Measurements from ENCODE around the gene SSTR4.
"Not testable (repeated sequence)": the region's sequence is repeated elsewhere in the genome, so short reads cannot be mapped to it uniquely, and the experiment has no call there.

The SSTR4 gene

DNA sequence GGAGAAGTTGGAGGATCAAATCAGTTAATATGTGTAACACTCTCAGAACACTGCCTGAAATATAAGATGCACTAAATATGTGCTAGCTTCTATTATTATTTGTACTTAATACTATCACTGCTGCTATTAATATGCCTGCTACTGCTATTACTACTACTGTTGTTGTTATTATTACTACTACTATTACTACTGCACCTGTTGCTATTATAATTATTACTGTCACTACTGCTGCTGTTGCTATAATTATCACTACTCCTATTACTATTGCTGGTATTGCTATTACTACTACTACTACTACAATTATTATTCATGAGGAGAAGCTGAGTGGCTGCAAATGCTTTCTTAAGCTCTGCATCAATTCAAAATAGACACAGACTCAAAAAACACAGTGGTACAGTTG, 16.7 kb upstream of the SSTR4 start:
- DNase-seq (ENCODE audit: low read depth): no peak

DNA sequence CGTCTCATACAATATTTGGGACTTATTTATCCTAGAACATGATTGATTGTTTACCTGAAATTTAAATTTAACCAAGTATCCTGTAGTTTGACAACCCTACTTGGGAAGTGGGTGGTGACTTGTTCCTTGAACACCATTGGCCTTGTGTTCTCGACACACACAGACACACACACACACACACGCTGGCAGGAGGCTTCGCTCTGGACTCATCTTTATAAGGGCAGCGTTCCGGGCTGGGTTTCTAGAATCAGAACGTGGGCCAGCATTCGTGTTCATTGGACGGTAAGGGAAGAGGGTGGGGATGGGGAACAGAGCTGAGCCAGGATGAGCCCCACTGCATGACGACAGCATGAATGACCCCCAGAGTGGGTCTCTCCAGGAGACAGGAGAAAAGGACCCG, 16.2 kb upstream of the SSTR4 start:
- no peak for DNase-seq (ENCODE audit: low read depth)

DNA sequence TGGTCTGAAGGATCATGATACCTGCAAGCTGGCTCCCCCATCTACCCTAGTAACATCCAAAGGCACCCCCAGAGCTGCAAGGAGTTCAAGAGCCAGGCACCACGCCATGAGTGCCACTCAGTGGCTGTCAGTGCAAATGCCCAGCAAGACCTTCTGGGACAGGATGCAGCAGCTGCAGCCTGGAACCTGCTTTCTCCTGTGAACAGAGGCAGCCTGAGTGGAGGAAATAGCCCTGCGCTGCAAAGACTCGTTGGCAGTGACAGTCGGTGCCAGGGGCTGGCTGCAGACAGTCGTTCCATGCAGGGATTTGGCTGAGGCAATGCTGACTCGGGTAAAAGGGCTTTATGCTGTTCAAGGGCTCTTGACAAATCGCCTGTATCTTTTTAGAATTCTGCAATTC, 15.7 kb upstream of the SSTR4 start:
- no peak for DNase-seq (ENCODE audit: low read depth)

DNA sequence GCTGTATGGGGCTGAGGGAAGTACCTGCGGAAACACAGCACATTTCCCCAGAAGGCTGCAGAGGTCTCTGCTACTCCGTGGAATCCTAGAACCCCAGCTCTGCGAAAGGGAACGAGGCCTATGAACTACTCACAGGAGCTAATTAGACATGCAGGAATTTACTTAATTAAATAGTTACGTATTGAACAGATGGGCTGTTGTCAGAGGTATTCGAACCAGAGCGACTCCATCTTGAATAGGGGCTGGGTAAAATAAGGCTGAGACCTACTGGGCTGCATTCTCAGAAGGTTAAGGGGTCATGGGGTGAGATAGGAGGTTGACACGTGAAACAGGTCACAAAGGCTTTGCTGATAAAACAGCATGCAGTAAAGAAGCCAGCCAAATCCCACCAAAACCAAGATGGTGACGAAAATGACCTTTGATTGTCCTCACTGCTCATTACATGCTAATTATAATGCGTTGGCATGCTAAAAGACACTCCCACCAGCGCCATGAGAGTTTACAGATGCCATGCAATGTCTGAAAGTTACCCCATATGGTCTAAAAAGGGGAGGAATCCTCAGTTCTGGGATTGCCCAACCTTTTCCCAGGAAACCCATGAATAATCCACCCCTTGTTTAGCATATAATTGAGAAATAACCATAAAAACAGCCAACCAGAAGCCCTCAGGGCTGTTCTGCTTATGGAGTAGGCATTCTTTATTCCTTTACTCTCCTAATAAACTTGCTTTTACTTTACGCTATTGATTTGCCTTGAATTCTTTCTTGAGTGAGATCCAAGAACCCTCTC, 14.7 kb upstream of the SSTR4 start:
- DNase-seq (ENCODE audit: low read depth): no peak

DNA sequence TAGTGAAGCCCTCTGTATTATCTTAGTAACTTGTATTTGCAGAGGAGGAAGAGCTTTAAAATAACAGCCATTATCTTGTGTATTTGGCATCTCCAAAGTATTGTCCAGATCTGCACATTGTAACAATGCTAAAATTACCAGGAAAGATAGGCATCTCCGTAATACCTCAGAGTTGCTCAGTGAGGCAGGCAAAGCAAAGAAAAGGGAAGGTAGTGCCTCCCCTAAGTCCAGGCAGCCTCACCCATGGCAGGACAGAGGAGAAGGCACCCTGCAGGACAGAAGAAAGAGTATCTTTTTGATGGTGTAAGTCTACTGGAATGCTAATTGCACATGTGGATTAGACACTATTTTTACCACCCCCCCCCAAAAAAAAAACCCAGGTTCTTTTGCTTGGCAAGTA, 13.6 kb upstream of the SSTR4 start:
- no peak for DNase-seq (ENCODE audit: low read depth)

DNA sequence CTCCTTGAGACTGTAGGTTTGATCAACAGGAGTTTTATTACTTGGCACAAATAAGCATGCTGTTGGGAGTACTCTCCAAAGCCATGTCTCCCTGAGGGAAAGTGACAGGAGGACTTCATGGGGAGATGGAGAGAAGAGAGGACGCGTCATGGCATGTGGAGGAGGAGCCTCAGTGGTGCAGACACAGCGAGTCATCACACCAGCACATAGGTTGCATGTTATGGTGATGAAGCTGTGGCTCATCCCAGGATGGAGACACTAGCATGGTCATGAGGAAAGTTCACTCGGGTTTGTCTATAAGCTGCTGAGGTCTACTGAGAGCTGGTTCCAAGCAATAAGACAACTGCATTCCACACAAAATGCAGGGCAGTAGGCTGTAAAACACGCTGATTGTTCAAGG, 13.2 kb upstream of the SSTR4 start:
- no peak for DNase-seq (ENCODE audit: low read depth)

DNA sequence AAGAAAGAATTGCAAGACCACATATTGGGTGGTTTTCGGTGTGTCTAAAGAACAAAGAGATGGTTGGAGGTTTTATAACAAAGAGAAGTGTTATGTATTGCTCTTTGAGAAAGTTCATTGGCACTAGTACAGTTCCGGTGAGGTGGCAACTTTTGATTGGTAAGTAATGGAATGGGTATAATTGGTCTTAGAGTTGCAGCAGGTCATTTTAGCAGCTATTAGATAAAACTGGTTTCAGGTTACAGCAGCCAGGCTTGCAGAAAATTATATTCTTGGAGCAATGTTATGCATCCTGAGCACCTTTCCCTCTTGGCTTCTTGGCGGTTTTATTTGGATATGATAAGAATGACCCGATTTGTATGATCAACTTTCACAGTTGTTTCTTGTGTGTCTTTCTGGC, 12.3 kb upstream of the SSTR4 start:
- DNase-seq (ENCODE audit: low read depth): no peak

DNA sequence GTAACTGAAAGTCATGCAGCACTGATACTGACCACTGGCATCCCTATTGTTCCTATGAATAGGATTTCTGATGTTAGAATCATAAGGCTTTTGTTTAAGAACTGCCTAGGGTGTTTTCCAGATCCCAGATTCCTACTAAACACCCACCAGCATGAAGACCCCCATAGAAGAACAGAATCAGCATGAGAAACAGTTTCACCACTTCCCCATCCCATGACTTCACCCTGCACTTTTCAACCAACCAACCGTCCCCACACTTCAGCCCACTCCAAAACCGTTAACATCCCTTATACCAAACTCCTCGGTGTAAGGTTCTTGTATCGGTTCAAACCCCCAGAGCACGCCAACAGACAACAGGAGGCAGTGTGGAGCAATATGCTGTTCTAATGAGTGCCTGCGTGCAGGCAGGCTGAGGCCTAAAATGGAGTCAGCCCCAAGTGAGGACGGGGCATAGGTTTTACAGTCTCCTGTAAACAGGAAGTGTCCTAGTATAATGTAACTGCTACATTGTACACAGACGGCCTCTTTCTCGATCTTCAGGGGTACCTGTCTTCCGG, 11.4 kb upstream of the SSTR4 start:
- DNase-seq (ENCODE audit: low read depth): no peak

DNA sequence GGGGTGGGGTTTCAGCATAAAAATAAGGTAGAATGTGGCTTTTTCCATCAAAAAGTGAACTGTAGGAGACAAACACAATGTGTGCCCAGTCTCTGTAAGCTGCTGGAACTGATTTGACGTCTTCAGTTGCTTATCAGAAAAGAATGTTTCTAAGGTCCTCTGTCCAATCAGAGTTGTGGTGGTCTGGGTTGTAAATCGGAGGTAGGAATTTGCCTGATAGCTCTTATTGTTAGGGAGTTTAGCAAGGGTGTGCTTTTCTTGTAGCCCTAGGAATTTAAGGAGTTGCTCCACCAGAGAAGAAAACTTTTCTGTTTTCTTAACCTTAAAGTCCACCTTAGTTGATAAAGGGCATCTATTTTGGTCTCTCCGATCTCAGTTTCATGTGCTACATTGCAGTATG, 10.4 kb upstream of the SSTR4 start:
- no peak for DNase-seq (ENCODE audit: low read depth)

DNA sequence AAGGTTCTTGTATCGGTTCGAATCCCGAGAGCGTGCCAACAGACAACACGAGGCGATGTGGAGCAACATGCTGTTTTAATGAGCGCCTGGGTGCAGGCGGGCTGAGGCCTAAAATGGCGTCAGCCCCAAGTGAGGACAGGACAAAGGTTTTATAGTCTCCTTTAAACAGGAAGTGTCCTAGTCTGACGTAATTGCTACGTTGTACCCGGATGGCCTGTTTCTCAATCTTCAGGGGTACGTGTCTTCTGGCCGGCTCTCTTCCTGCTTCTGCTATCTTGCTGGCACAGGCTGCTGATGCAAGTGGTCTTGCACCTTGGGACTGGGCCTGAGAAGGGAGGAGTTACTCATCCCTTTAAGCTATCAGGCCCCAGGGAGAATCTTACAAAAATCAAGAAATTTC, 9.6 kb upstream of the SSTR4 start:
- not testable (repeated sequence) for DNase-seq (ENCODE audit: low read depth)

DNA sequence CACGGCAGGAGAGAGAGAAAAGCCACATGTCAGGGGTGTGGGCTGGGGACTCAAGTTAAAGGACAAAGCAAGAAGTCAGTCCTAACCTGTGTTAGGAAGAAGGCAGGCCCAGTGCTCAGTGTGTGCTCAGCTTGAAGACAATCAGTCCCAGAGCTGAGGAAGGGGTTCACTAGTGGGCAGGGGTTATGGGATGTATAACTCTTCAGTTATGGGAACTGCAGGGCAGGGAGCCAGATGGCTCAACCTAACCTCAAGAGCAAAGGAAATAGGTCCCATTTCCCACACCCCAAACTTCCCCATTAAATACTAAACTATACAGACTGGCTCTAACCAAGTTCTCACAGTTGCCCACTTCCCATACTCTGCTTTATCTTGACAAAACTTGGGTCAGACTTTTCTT, 7.4 kb upstream of the SSTR4 start:
- no peak for DNase-seq (ENCODE audit: low read depth)

DNA sequence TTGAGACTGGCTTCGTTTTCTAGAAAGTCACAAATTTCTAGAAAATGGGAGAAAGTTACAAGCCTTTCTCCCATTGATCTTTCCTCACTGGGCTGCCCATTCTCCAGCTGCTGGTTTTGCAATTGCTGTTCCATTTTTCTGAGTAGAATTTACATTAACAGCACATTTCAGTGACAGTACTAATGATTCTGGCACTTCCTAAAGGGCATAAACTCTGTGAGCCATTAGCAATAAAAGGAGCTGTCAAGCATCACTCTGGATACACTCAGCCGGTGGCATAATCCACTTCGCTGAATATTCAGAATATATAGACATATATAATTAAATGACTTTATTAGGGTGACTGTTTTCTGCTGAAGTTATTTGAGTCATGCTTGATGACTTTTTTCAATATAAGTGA, 6.7 kb upstream of the SSTR4 start:
- DNase-seq (ENCODE audit: low read depth): no peak

DNA sequence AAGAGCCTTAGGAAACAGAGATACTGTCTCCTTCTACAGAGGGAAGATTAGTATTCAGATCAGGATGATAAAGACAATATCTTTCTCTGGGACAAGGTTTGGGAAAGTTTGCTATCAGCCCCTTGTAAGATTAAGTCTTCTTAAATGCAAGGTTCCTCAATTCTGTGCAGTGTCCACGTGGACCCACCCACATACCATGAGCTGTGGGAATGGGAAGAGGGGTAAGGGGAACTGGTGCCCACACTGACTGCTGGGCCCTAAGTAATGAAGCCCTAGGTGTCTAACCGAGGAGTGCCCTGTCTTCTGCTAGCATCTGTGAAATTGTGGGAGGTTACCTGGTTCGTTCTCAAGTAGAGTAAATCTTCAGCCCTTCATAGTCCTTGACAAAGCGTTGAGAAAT, 5.8 kb upstream of the SSTR4 start:
- DNase-seq (ENCODE audit: low read depth): no peak

DNA sequence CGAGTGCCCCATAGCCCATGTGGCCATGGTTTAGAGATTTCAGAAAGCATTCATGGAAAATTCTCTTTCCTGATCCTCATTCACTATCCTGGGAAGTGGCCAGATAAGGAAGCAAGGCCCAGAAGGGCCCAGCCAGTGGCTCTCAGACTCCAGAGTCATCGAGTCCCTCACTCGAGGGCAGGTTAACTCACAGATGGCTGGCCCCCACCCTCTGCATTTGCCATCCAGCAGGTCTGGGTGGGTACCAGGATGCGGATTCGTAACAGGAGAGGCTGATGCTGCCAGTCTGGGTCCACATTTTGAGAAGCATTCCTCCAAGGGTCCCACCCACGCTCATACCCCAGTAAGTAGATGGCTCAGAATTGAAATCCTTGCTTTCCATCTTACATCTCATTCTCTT, 3.8 kb upstream of the SSTR4 start:
- no peak for DNase-seq (ENCODE audit: low read depth)

DNA sequence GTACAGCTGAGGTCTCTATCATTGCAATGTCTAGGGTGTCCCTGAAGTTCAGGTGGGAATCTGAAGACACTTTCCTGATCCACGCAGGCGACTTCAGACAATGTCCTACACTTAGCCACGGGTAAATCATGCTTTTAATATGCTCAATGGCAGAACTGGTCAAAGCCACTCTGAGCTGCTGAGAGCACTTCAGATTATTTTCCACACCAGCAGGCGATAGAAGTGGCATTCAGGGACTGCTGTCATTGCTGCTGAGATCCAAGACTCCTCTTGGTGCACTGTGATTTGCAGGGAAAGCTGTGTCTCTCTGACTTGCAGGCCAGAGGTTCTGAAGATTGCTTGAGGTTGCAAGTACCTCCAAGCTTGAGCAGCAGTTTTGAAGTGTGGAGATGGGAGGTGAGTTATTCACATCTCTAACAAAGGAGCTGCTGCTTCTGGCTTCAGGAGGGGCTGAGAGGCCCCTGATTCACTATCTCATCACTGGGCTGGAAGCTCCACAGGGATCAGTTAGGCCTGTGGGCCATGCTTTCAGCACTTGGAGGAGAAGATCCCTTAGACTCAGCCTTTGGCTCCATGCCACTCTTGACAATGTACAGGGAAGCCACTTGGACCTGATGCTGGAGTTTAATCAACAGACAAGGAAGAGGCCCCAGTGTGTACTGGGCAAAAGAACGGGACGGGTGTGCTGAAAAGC, 2.9 kb upstream of the SSTR4 start:
- no peak for DNase-seq (ENCODE audit: low read depth)

DNA sequence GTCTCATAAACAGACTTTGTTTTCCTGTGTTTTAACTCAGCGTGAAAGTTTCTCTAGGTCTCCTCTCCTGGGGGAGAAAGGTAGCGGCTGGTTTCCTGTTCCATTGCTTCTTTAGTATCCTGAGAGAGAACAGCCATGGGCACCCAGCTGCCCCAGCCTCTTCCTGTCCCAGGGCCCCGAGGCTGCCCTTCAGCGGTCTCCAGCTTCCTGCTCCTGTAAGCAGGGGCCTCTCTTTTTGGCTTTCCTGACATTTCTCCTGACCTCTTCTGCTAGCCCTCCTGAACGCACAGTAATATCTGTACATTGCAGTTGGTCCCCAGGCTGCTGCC, 2.4 kb upstream of the SSTR4 start:
- no peak for DNase-seq (ENCODE audit: low read depth)

DNA sequence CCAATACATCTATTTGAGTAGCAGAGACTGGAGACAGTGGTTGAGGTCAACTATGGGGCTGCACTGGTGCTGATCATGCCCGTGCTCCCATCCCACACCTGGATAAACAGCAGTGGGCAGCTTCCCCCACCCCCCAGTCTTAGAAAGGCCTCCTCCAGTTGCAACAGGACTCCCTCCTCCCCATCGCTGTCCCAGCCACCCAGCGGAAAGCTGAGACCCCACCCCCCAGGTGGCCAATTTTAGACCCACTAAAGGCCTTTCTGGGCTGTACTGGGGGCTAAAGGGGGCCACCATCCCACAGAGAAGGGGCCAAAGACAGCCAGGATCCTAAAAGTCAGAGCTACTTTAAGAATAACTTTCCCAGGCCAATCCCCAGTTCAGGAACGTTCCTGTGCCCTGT, 1.2 kb upstream of the SSTR4 start:
- no peak for DNase-seq (ENCODE audit: low read depth)

DNA sequence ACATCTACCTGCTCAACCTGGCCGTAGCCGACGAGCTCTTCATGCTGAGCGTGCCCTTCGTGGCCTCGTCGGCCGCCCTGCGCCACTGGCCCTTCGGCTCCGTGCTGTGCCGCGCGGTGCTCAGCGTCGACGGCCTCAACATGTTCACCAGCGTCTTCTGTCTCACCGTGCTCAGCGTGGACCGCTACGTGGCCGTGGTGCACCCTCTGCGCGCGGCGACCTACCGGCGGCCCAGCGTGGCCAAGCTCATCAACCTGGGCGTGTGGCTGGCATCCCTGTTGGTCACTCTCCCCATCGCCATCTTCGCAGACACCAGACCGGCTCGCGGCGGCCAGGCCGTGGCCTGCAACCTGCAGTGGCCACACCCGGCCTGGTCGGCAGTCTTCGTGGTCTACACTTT, 619 bp downstream of the SSTR4 start:
- no peak for DNase-seq (ENCODE audit: low read depth)

DNA sequence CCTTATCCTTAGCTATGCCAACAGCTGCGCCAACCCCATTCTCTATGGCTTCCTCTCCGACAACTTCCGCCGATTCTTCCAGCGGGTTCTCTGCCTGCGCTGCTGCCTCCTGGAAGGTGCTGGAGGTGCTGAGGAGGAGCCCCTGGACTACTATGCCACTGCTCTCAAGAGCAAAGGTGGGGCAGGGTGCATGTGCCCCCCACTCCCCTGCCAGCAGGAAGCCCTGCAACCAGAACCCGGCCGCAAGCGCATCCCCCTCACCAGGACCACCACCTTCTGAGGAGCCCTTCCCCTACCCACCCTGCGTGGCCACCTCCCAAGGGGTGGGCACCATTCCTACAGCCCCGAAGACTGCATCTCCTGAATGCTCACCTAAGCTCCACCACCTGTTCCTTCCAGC, 1.3 kb downstream of the SSTR4 start:
- DNase-seq (ENCODE audit: low read depth): no peak

DNA sequence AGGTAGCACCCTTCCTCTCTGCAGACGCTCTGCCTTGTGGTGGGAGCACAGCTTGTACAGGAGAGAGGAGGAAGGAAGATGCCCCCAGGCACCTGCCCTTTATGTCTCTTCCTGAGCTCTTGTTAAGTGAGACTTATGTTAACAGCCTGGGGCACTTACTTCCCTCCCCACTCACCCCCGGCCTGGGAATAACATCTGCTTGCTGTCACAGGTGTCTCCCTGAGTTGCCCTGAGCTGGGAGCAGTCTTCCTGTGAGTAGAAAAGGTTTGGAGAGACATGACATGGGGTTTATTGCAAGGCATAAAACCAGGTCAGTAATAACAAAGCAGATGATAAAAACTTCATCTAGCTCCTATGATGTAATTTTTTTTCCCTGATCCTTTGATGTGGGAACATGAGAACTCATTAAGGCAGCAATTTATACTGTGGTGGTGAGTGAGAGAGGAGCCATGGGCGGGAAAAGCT, 1.9 kb downstream of the SSTR4 start:
- DNase-seq (ENCODE audit: low read depth): no peak

DNA sequence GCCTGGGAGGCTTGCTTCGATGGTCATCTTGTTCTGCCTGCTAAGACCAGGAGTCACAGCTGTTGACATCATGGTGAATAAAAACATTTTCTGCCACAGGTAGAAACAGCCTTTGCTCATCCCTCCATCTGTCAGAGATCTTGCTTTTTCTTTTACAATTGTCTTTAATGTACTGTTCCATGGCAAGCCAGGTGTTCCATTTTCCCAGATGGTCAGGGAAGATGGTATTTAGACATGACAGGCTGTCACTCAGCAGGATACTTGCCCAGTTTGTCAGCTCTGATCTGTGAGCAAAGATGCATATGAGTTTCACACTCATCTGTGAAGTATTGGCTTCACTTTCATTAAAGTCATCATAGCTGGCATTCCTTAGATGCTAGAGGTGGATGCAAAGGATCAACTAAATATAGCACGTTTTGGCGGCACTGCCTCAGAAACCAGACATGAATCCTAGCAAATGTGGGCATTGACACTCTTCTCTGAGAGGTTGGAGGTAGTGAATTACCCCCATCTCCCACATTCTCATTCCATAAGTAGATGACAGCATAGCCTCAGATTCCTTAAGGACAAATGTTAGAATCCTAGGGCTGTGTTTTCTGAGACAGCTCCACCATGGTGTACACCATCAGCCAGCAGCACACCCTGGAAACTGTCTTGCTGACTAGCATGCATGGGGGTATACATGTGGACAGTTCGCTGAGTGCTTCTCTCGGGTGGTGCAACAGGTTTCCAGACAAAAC, 4.2 kb downstream of the SSTR4 start:
- DNase-seq (ENCODE audit: low read depth): no peak

DNA sequence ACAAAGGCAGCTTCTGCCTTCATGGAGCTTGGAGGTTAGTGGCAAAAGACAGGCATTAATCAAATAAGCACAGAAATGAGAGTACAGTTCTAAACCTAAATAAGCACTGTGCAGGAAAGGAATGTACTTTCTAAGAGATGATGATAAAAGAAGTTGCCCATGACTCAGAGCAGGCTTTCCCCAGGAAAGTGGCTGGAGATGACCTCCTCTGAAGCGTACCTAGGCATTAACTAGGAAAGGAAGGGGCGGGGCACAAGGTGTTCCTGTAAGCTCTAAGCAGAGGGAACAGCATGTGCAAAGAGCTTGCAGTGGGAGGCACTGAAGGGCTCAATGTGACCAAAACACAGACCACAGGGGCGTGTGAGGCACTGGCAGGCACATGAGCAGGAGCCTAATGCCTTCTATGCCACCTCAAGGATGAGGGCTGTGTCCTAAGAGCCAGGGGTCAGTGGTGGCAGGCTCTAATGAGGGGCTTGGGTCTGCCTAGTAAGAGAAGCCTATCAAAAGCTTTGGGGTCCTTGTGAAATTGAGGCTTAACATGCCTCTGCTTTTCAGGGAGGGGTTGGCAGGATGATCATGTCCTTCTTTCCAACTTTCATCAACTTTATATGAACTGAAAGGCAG, 4.9 kb downstream of the SSTR4 start:
- DNase-seq (ENCODE audit: low read depth): no peak

DNA sequence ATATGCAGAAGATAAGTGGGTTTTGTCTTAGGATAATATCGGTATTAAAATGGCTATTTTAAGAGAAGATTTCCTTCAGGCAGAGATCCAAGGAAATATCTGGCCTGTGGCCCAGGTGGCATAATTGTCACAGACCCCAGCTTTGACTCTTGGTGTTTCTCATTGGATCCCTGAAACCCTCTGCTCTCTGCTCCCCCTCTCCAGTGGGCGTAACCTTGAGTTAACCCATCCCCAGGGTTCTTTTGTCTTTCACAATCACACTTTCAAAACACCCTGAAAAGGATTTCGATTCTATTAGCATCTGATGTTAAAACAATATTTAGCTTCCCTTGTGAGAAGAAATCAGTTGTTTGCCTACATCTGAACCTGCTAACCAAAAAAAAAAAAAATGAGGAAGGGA, 7.2 kb downstream of the SSTR4 start:
- DNase-seq (ENCODE audit: low read depth): no peak
